ENCODE results near the gene RFXAP.

DNA sequence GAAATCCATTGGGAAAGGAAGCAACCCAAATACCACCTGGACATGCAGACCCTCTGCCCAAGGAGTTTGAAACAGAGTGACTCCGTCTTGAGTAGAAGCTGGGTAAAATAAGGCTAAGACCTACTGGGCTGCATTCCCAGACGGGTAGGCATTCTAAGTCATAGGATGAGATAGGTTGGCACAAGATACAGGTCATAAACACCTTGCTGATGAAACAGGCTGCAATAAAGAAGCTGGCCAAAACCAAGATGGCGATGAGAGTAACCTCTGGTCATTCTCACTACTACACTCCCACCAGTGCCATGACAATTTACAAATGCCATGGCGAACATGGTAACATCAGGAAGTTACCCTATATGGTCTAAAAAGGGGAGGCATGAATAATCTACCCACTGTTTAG, 40.2 kb downstream of the RFXAP start:
- TF ChIP-seq, protein P1, sequence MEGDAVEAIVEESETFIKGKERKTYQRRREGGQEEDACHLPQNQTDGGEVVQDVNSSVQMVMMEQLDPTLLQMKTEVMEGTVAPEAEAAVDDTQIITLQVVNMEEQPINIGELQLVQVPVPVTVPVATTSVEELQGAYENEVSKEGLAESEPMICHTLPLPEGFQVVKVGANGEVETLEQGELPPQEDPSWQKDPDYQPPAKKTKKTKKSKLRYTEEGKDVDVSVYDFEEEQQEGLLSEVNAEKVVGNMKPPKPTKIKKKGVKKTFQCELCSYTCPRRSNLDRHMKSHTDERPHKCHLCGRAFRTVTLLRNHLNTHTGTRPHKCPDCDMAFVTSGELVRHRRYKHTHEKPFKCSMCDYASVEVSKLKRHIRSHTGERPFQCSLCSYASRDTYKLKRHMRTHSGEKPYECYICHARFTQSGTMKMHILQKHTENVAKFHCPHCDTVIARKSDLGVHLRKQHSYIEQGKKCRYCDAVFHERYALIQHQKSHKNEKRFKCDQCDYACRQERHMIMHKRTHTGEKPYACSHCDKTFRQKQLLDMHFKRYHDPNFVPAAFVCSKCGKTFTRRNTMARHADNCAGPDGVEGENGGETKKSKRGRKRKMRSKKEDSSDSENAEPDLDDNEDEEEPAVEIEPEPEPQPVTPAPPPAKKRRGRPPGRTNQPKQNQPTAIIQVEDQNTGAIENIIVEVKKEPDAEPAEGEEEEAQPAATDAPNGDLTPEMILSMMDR (IDR thresholded peaks at IDR 0.05): no peak
- TF ChIP-seq POLR2A (IDR thresholded peaks at IDR 0.05) (no peak), POLR2AphosphoS5 (IDR thresholded peaks at IDR 0.05) (no peak)
